ENCODE results near the gene REXO5.

The REXO5 gene

DNA sequence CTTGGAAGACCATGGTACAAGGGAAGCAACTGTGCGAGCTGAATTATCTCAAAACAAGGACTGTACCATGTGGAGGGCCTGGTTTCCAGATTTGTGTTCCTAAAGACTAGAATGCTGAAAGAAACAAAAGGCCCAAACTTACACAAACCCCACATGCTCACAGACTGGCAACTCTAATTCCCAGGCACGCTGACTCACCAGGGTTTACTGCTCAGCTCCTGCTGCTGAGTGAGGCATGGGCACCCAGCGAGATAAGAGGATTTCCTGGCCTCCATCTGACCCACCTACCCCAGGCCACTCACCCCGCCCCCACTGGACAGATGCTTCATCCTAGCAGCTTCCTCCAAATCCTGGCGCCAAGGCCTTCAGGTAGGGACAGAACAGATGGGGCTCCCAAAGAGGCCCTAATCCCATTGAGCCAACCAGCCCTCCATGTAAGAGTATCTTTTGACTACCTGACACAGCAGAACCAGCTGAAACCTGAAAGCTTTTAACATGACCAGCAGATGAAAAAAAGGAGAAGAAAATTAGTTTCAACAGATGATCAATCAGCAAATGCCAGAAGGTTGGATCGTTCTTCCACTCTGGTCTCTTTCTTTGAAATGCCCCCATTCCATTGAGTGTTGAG is 59.9 kb downstream of the REXO5 start:
- no peak for DNase-seq
- TF ChIP-seq, protein P1, sequence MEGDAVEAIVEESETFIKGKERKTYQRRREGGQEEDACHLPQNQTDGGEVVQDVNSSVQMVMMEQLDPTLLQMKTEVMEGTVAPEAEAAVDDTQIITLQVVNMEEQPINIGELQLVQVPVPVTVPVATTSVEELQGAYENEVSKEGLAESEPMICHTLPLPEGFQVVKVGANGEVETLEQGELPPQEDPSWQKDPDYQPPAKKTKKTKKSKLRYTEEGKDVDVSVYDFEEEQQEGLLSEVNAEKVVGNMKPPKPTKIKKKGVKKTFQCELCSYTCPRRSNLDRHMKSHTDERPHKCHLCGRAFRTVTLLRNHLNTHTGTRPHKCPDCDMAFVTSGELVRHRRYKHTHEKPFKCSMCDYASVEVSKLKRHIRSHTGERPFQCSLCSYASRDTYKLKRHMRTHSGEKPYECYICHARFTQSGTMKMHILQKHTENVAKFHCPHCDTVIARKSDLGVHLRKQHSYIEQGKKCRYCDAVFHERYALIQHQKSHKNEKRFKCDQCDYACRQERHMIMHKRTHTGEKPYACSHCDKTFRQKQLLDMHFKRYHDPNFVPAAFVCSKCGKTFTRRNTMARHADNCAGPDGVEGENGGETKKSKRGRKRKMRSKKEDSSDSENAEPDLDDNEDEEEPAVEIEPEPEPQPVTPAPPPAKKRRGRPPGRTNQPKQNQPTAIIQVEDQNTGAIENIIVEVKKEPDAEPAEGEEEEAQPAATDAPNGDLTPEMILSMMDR (IDR thresholded peaks at IDR 0.05) = no peak
- peak overlapping the region; percentile 17 for H3K4me3 Mint-ChIP-seq
- peaks cover 33% of the 10 kb centered on the region for H3K4me1 Mint-ChIP-seq
- H3K27me3 Mint-ChIP-seq (ENCODE audit: low read depth, poor library complexity) = no peaks in the 10 kb centered on the region
- H3K36me3 Mint-ChIP-seq (ENCODE audit: low read depth) = peaks cover 38% of the 10 kb centered on the region
- peaks cover 10% of the 10 kb centered on the region for H3K9me3 Mint-ChIP-seq
- H3K27ac Mint-ChIP-seq = peak overlapping the region; percentile 68

DNA sequence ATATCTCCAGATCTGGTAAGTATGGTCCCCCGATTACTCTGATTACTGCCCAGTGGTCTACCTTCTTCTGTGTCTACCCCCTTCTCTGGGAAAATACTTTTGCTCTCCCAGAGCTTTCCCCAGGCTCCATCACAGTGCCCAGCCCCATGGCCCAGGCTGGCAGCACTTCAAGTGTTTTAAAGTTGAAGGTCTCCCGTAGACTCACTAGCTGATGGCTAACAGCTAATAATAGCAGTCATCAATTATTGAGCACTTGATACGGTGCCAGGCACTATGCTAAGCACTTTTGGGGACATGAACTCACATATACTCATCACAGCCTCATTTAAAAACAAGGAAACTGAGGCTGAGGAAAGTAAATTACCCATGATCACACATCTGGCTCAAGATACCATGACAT is 60.5 kb downstream of the REXO5 start:
- TF ChIP-seq, protein P1 (IDR thresholded peaks at IDR 0.05) = no peak
- peaks cover 35% of the 10 kb centered on the region for H3K4me1 Mint-ChIP-seq
- peaks cover 33% of the 10 kb centered on the region for H3K36me3 Mint-ChIP-seq (ENCODE audit: low read depth)

GRCh38 chr16:20867585-20867984 is 61.3 kb downstream of the REXO5 start:
- H3K36me3 Mint-ChIP-seq (ENCODE audit: low read depth) = peaks cover 27% of the 10 kb centered on the region
- H3K4me1 Mint-ChIP-seq = peaks cover 39% of the 10 kb centered on the region
- H3K4me3 Mint-ChIP-seq = no peak overlapping the region
- no peak for DNase-seq
- TF ChIP-seq, protein P1 (IDR thresholded peaks at IDR 0.05) = no peak
- peaks cover 10% of the 10 kb centered on the region for H3K9me3 Mint-ChIP-seq
- H3K27me3 Mint-ChIP-seq (ENCODE audit: low read depth, poor library complexity) = no peaks in the 10 kb centered on the region
- H3K27ac Mint-ChIP-seq = no peak overlapping the region

More for the DNA sequence above, 60.5 kb downstream of the REXO5 start:
- no peak for DNase-seq
- peaks cover 10% of the 10 kb centered on the region for H3K9me3 Mint-ChIP-seq
- no peaks in the 10 kb centered on the region for H3K27me3 Mint-ChIP-seq (ENCODE audit: low read depth, poor library complexity)
- H3K4me3 Mint-ChIP-seq = no peak overlapping the region
- peak overlapping the region; percentile 73 for H3K27ac Mint-ChIP-seq

- H3K4me3 Mint-ChIP-seq = no peak overlapping the region
- TF ChIP-seq, protein P1 (IDR thresholded peaks at IDR 0.05) = no peak
- H3K4me1 Mint-ChIP-seq = peaks cover 46% of the 10 kb centered on the region
- H3K27ac Mint-ChIP-seq = no peak overlapping the region
- H3K36me3 Mint-ChIP-seq (ENCODE audit: low read depth) = peaks cover 16% of the 10 kb centered on the region
- H3K9me3 Mint-ChIP-seq = peaks cover 8% of the 10 kb centered on the region
- no peak for DNase-seq
- no peaks in the 10 kb centered on the region for H3K27me3 Mint-ChIP-seq (ENCODE audit: low read depth, poor library complexity)
Observed at GRCh38 chr16:20868890-20869289, 62.6 kb downstream of the REXO5 start.

- DNase-seq = no peak
- peak overlapping the region; percentile 93 for H3K27ac Mint-ChIP-seq
- TF ChIP-seq, protein P1 (IDR thresholded peaks at IDR 0.05) = no peak
Observed at GRCh38 chr16:20870122-20870820, 63.9 kb downstream of the REXO5 start.

More at GRCh38 chr16:20870122-20870820, 63.9 kb downstream of the REXO5 start:
- Mint-ChIP-seq H3K36me3 (ENCODE audit: low read depth) (peaks cover 5% of the 10 kb centered on the region), H3K9me3 (no peaks in the 10 kb centered on the region), H3K4me1 (peaks cover 50% of the 10 kb centered on the region), H3K4me3 (no peak overlapping the region), H3K27me3 (ENCODE audit: low read depth, poor library complexity) (no peaks in the 10 kb centered on the region)

All from nephron progenitor cell (in vitro differentiated cells).